Measurements from ENCODE around the gene CYP3A4.

GRCh38 chr7:99779949-99780348 lies 4.0 kb downstream of the CYP3A4 start:
- TF ChIP-seq CTCF (IDR thresholded peaks at IDR 0.05) (no peak), POLR2A (IDR thresholded peaks at IDR 0.05) (no peak), EP300 (IDR thresholded peaks at IDR 0.05) (no peak)

Measured in tibial nerve (tissue), 4 donors.